Measurements from ENCODE around the gene KMT2E.

The KMT2E gene

DNA sequence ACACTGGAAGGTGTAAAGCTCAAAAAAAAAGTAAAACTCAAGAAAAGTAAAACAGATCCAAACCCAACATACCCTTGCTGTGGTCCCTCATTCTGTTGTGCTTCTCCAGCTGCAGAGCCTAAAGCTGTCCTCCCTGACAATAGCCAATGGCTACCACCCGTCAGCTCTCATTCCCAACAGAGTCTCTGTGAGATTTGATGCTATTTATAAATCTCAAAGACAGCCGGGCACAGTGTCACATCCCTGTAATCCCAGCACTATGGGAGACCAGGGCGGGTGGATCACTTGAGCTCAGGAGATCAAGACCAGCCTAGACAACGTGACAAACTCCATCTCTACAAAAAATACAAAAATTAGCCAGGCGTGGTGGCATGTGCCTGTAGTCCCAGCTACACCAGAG is 116.0 kb downstream of the KMT2E start:
- no peak for DNase-seq (ENCODE audit: low spot score)

DNA sequence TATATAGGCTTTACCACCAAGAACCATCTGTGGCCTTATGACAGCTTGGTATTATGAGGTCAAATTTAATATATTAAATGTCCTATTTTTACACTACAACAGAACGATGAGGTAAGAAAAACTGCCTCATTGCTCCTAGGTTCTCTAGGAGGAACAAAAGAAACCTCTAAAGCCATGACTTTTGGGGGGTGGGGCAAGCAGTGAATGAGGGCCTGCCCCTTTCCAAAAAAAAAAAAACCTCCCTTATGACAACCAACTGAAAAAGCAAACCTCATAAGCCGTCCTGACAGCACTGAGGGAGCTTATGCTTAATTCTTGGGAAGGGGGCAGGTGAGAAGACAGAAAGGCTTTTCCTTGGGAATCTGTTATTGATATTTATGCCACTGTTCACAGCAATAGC is 116.6 kb downstream of the KMT2E start:
- DNase-seq (ENCODE audit: low spot score) = no peak

DNA sequence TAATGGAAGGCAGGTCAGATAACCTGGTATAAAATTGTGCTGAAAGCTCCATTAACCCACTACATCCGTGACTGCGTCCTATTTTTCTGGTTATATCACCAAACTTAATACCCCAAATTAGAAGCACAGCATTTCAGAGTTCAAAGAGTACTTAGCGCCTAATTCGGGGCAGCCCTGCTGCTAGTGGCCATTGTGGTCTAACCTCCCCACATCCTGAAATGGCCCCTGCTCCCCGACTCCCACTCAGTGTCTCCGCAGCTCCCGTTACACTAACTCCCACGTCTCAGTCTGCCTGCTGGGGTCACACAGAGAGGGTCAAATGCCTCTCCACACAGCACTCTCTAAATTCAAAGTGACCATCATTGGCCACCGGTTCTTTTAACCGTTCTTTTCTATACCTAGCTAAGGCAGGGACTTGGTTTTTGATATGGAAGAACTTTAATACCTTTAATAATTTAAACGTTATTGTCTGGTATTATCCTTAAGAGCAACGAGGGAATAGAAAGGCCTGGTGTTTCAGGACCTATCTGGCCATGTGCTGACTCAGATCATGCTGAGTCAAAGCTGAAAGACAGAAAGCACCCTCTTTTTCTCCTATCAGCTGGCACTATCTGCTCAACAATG is 117.1 kb downstream of the KMT2E start:
- DNase-seq (ENCODE audit: low spot score) = no peak

DNA sequence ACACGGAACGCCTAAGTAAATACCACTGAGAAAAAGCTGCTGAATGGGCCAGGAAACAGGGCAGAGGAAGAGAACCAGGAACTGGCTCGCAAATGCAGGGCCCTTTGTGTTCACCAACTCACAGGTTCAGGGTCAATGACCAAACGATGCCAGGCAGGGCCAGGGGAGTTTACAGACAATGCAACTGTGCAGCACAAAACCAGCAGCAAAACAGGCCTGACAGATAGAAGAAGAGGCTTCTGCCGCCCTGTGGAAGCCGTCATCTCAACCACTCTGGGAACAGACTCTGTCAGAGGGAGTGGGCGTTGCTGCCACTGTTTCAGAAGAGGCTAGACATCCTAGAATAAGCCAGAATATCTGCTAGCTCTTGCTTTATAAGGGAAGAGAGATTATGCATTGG is 117.9 kb downstream of the KMT2E start:
- DNase-seq (ENCODE audit: low spot score) = no peak

DNA sequence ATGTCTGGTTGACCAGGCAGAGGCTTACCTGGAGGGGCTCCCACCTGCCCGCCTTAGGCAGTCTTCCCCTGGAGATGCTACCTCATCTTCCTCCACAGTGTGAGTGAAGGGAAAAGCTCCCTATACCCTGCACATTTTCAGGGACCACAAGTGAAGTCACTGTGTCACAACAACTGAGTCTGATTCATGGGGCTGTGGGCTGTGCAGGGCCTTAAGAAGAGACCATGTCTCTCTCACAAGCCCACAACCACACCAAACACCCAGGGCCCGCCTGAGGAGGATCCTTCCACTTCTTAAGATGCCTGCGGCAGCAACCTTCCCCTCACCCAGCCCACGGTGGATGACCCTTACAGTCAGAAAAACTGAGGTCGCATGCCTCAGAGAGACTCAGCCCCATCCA is 118.3 kb downstream of the KMT2E start:
- no peak for DNase-seq (ENCODE audit: low spot score)

DNA sequence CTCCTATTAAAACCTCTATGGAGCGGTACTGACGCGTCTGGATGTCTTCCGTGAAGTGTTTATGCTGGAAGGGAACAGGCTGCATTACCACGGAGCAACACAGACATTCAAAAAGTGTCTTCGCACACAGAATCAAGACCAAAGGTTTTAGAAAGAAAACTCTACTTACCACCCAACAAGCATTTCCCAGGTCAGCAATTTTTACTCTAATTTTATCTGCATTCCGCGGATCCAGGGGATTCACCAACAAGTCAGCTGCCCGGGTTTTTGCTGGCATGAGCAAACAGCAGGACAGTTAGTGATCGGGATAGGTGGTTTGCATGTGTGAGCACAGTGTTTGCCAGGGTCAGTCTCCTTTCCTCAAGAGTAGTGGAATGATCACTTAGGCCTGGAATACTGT is 118.8 kb downstream of the KMT2E start:
- no peak for DNase-seq (ENCODE audit: low spot score)

DNA sequence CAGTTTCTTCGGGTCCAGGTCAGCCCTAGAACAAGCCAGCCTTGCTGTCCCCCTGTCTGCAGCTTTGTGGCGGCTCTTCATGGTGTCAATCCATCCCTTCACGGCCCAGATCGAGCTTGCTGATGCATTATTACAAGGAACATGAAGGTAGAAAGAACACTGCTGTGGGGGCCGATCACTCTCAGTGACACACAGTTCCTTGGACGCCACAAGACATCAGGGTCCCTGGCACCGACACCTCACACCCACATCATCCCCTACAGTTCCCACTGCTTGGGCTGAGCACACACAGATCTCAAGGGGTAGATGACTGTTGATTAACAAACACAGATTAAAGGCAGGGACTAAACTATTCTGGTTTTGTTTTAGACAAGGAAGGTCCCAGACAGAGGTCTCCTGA is 119.4 kb downstream of the KMT2E start:
- no peak for DNase-seq (ENCODE audit: low spot score)

DNA sequence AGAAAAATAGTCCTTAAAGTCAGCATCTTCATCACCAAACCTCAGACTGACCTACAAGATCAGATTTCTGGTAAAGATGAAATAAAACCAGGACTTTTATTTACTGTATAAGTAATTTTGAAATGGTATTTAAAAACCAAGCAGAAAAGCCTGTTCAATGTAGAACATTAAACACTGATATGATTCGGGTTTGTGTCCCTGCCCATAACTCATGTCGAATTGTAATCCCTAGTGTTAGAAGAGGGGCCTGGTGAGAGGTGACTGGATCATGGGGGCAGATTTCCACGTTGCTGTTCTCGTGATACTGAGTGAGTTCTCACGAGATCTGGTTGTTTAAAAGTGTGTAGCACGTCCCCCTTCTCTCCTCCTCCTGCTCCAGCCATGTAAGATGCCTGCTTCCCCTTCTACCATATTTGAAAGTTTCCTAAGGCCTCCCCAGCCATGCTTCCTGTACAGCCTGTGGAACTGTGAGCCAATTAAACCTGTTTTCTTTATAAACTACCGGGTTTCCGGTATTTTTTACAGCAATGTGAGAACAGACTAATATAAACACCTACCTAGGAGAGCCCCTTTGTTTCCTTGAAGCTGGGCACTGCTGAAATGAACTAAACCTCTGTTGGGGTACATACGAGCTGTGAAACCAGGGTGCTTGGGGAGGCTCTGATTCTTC is 120.1 kb downstream of the KMT2E start:
- no peak for DNase-seq (ENCODE audit: low spot score)

DNA sequence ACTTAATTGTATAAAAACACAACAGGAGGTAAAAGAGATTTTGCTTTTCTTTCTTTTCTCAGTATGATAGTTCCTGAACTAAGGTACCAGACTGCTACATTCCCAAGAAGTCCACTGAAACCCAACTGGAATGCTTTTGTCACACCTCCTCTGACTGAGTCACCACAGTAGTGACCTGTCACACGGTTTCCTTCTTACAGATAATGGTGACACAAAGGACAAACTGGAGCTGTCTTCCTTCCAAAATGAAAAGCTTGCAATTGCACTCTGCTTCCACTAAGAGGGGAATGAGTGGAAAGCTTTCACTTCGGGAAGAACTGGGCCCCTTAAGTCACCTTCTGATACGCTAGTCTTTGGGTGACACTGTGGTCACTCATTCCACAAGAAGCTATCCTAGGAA is 122.2 kb downstream of the KMT2E start:
- DNase-seq (ENCODE audit: low spot score) = peak; percentile 56

DNA sequence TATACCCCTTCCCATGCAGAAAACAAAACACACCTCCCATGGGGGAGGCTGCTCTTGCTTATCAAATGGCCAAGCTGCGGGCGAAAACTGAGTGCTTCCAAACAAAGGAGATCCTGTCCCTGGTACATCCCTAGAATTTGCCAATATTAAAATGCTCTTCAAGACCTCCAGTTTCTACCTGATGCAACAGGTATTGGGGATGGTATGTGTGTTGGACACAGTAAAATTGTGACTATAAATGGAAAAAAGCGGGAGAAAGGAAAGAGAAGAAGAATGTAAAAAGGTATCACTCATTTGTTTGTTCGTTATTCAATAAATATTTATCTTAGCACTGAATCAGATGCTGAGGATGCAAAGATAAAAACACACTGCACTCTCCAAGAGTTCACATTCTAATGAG is 123.9 kb downstream of the KMT2E start:
- no peak for DNase-seq (ENCODE audit: low spot score)

DNA sequence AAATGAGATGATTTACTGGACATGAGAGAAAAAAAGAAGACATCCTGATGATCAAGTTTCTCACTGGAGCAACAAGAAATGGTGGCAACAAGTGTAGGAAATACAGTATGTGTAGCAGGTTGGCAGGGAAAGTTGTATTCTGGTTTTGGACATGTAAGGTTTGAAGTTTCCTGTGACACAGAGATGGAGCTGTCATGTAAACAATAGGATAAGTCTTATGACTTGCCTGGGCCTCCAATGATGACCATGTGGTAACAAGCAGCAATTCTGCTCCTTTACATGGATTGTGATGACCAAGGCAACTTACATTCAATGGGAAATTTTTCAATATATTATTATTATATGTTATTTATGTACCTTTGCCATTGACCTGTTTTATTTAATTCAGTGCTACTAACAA is 125.4 kb downstream of the KMT2E start:
- DNase-seq (ENCODE audit: low spot score) = peak; percentile 36

DNA sequence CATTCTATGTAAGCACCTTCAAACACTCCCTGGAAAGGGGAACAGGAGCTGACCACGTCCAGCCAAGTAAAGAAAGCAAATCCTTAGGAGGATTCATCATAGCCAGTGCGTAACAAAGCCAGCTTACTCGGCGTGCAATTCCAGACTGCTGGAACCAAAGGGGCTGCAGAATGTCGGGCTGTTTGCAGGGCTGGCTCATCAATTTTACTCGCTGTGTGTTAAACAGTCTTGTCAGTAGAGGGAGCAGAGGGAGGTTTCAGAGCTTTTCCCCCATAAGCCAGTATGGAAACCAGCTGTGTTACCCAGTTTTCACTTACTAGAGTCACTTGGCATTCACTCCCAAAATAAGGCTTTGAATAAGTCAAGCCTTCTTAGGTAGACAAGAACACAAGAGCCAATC is 127.1 kb downstream of the KMT2E start:
- peak; percentile 7 for DNase-seq (ENCODE audit: low spot score)

DNA sequence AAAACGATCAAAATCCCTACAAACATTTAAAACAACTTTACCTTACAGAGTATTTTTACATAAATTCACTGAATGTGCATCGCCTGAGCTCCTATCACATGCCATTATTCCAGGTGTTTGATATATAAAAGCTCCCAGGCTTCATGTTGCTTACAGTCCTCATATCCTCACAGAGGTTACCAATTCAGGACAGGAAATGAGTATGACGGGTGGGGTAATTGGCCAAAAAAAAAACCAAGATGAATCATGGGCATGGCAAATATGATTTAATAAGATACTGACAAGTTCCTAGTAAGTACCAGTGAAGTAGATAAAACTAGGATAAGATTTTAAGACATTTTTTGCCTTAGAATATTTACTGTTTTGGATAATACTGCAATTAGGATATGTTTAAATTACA is 135.8 kb downstream of the KMT2E start:
- peak; percentile 51 for DNase-seq (ENCODE audit: low spot score)

DNA sequence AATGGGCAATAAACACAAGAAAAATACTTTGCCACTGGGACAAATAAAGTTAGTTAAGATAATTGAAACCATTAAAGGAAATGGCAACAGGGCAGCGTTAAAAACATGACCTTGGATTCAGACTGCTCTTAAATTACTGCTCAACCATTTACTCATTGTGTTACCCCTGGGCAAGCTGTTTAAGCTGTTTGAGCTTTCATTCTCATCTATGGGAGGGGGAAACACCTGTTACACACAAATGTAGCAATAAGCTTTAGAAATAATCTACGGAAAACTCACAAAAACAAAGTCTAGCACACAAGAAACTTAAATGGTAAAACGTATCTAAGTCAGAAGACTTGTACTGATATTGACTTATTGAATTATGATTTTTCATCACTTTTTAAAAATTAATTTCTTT is 137.1 kb downstream of the KMT2E start:
- DNase-seq (ENCODE audit: low spot score) = no peak

DNA sequence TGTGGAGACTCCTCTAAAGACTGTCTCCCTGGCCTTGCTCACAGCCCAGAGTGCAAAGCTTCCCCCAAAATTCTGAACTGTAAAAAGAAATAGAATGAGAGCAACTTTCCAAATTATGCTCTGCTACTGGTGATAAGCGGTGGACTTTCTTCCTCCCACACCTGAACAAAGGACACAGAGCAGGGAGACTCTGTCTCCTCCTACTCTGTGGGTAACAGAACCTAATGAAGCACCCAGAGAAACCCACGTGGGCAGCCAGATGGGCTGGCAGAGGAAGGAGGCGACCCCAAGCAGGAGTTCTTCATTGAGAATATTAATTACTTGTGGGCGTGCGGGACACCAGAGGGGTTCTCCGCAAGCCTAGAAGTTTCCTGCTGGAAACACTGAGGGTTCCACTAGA is 139.5 kb downstream of the KMT2E start:
- DNase-seq (ENCODE audit: low spot score) = no peak

DNA sequence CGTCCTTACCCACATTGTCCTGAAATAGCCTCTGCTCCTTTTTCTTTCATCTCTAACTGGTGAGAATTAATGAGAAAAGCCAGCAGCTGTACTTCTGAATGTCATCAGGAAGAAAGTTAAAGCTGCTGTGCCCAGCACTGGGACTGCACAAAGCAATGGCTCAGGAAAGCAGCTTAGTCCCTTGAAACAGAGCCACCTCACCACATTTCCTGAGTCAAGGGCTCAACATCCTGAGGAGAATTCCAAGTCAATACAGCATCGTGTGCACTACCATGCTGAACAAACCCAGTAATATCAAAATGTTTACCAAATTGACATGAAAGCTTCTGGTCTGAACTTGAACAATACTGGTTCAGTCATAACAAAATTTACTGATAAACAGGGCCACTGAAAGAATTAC is 140.1 kb downstream of the KMT2E start:
- DNase-seq (ENCODE audit: low spot score) = peak; percentile 33

DNA sequence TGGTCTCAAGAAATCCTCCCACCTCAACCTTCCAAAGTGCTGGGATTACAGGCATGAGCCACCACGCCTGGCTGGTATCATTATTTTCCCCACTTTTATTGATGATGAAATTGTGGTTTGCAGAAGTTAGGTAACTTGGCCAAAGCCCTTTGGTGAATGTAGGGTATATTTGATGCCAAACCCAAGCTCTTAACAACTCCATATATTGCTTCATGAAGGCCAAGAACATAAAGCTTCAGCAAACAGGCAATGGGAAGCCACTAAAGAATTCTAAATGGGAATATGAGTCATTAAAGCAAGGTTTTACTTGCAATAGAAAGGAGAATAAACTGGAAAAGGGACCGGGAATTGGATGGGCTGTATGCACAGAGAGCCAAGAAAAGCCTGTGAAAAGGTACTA is 142.7 kb downstream of the KMT2E start:
- DNase-seq (ENCODE audit: low spot score) = no peak

DNA sequence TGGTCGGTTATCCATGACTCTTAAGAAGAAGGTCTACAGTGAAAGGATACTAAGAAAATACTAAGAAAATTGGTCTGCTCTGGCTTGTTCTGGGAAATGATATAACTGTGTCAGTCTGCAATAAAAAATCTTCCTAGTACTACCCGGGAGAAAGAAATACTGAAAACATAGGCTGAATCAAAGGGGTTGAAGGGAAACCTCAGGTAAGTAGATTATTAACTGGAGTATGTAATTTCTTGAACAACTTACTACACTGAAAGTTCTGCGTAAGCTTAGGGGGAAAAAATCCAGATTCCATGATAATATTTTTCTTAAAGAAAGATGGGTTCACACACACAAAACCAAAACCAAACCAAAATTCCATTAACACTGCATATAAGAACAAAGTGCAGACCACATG is 143.3 kb downstream of the KMT2E start:
- no peak for DNase-seq (ENCODE audit: low spot score)

DNA sequence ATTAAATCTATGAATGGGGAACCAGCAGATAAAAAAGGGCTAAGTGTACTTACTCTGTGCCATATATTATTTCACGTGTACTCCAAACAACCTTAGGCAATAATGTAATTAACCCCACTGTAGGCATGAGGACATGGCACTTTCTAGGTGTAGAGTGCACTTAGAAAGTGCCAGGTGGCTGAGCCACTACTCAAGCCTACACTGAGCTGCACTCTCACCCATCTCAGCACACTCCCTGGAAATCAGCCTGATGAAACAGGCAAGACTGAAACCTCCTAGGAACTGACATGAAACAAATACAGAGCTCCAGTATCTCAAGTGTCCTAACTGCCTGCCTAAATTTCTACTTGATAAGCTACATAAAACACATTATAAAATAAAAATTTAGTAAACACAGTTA is 147.4 kb downstream of the KMT2E start:
- no peak for DNase-seq (ENCODE audit: low spot score)
